ENCODE data around the gene WRAP53. TPM values are rescaled to one million over a fixed set of nuclear protein-coding genes. Genes with fewer than 3 reads are reported as not detected.

WRAP53 gene
- total RNA-seq, 2 donors from 2014 or later = 19.4 to 48.2 TPM

Other genes starting within 250 kb of the WRAP53 start
- gene FGF11, start 249.0 kb upstream of the WRAP53 start, total RNA-seq = 1 to 10 TPM; 1.9 to 4.5 TPM
- gene CHRNB1, start 243.4 kb upstream of the WRAP53 start, total RNA-seq = 10 to 100 TPM; 10.4 to 13.7 TPM
- 10 to 100 TPM; 19.7 to 26.1 TPM for gene ZBTB4, start 208.8 kb upstream of the WRAP53 start, total RNA-seq
- not detected for gene SLC35G6, start 207.0 kb upstream of the WRAP53 start, total RNA-seq
- gene POLR2A, start 204.1 kb upstream of the WRAP53 start, total RNA-seq = 100 to 1,000 TPM; 212 to 283 TPM
- 10 to 100 TPM; 54.9 to 69.3 TPM for gene TNFSF12, start 139.4 kb upstream of the WRAP53 start, total RNA-seq
- gene TNFSF13, start 129.7 kb upstream of the WRAP53 start, total RNA-seq = 1 to 10 TPM; 3.1 to 6.8 TPM
- 10 to 100 TPM; 56.2 to 90.1 TPM for gene SENP3, start 126.6 kb upstream of the WRAP53 start, total RNA-seq
- 10 to 100 TPM; 20.8 to 51.1 TPM for gene CD68, start 108.8 kb upstream of the WRAP53 start, total RNA-seq
- gene MPDU1, start 104.6 kb upstream of the WRAP53 start, total RNA-seq = 10 to 100 TPM; 82.7 to 95.5 TPM
- gene SOX15, start 98.4 kb upstream of the WRAP53 start, total RNA-seq = under 1 TPM in 1 of 2 donors, not detected in 1; 0.26 TPM
- 10 to 100 TPM; 42.7 to 56.6 TPM for gene FXR2, start 73.6 kb upstream of the WRAP53 start, total RNA-seq
- gene SAT2, start 60.7 kb upstream of the WRAP53 start, total RNA-seq = 10 to 100 TPM; 32.8 to 41.1 TPM
- gene SHBG, start 58.3 kb upstream of the WRAP53 start, total RNA-seq = not detected
- gene ATP1B2, start 37.6 kb upstream of the WRAP53 start, total RNA-seq = under 1 TPM in 1 of 2 donors, not detected in 1; 0.25 TPM
- gene TP53, start 987 bp upstream of the WRAP53 start, total RNA-seq = 100 to 1,000 TPM in 1 of 2 donors, 10 to 100 TPM in 1; 98.2 to 112 TPM
- not detected for gene EFNB3, start 16.7 kb downstream of the WRAP53 start, total RNA-seq
- gene DNAH2, start 29.3 kb downstream of the WRAP53 start, total RNA-seq = under 1 TPM in 1 of 2 donors, not detected in 1; 0.10 TPM
- gene KDM6B, start 145.7 kb downstream of the WRAP53 start, total RNA-seq = 10 to 100 TPM; 52.0 to 67.6 TPM
- 1 to 10 TPM; 2.4 to 2.7 TPM for gene TMEM88, start 166.6 kb downstream of the WRAP53 start, total RNA-seq
- gene NAA38, start 169.1 kb downstream of the WRAP53 start, total RNA-seq = 100 to 1,000 TPM in 1 of 2 donors, 10 to 100 TPM in 1; 54.1 to 105 TPM
- 10 to 100 TPM; 11.3 to 12.9 TPM for gene CYB5D1, start 169.5 kb downstream of the WRAP53 start, total RNA-seq
- 100 to 1,000 TPM; 106 to 192 TPM for gene CHD3, start 200.3 kb downstream of the WRAP53 start, total RNA-seq
- gene RNF227, start 227.8 kb downstream of the WRAP53 start, total RNA-seq = 1 to 10 TPM; 2.5 to 4.7 TPM
- 10 to 100 TPM in 1 of 2 donors, 1 to 10 TPM in 1; 8.9 to 14.6 TPM for gene KCNAB3, start 241.4 kb downstream of the WRAP53 start, total RNA-seq
- 100 to 1,000 TPM; 162 to 217 TPM for gene TRAPPC1, start 243.5 kb downstream of the WRAP53 start, total RNA-seq
- 10 to 100 TPM; 32.6 to 74.6 TPM for gene CNTROB, start 243.7 kb downstream of the WRAP53 start, total RNA-seq